Uterus (tissue), 2 donors: ENCODE data around the gene GBX1.

Experiments used
- POLR2A ChIP-seq, 2 donors: fragments of 450-650 bp; IDR thresholded peaks; one replicate each; pipeline ENCODE4 v1.6.1; 2016; ENCODE audit warnings: antibody characterized with exemption in 2 of 2, mild to moderate bottlenecking in 1 of 2, moderate library complexity in 1 of 2
- TF ChIP-seq, protein P1 (sequence below), 4 experiments: fragments of 200-600 bp in 2 of 4; fragments of 450-650 bp in 2 of 4; sonication (generic) in 2 of 4; IDR thresholded peaks; one replicate each; pipeline ENCODE4 v1.5.1; 2016 to 2019; ENCODE audit warnings: antibody characterized with exemption in 4 of 4, mild to moderate bottlenecking in 2 of 4, moderate library complexity in 1 of 4

GRCh38 chr7:151174246-151175046 lies 7.0 kb upstream of the GBX1 start:
- TF ChIP-seq, protein P1, sequence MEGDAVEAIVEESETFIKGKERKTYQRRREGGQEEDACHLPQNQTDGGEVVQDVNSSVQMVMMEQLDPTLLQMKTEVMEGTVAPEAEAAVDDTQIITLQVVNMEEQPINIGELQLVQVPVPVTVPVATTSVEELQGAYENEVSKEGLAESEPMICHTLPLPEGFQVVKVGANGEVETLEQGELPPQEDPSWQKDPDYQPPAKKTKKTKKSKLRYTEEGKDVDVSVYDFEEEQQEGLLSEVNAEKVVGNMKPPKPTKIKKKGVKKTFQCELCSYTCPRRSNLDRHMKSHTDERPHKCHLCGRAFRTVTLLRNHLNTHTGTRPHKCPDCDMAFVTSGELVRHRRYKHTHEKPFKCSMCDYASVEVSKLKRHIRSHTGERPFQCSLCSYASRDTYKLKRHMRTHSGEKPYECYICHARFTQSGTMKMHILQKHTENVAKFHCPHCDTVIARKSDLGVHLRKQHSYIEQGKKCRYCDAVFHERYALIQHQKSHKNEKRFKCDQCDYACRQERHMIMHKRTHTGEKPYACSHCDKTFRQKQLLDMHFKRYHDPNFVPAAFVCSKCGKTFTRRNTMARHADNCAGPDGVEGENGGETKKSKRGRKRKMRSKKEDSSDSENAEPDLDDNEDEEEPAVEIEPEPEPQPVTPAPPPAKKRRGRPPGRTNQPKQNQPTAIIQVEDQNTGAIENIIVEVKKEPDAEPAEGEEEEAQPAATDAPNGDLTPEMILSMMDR (IDR thresholded peaks at IDR 0.05), result no peak
- no peak for TF ChIP-seq POLR2A (IDR thresholded peaks at IDR 0.05)
